CD8-positive, alpha-beta memory T cell (primary cell): ENCODE measurements around the gene RETREG1. TPM values are rescaled to one million over a fixed set of nuclear protein-coding genes. Genes with fewer than 3 reads are reported as not detected.

ENCODE experiments used
- CTCF ChIA-PET: fragments of 350-600 bp; sonication (Branson Sonifier 250); formaldehyde crosslinking; loops from one replicate; lab custom pipeline; 2021; ENCODE audit warnings: antibody characterized with exemption; lab: Charles Lee
- POLR2A ChIA-PET: fragments of 350-600 bp; sonication (Branson Sonifier 250); formaldehyde crosslinking; loops from one replicate; lab custom pipeline; 2021; ENCODE audit warnings: antibody characterized with exemption; lab: Charles Lee
- DNase-seq, 5 donors: peaks; one replicate each; pipeline versions ENCODE4 v3.0.0 to v3.0.0-alpha.2; 2020 to 2022; ENCODE audit warnings: mixed read lengths in 1 of 5
- H3K27ac ChIP-seq: one replicate; pipeline ENCODE4 v1.7.0; 2013; ENCODE audit warnings: low read depth, mild to moderate bottlenecking, low read length, moderate library complexity
- H3K27me3 ChIP-seq: 2 replicates; pipeline ENCODE4 v1.7.0; 2013; ENCODE audit warnings: low read length, mild to moderate bottlenecking; ENCODE audit not compliant: insufficient read depth, poor library complexity, severe bottlenecking
- H3K36me3 ChIP-seq: 2 replicates; pipeline ENCODE4 v1.7.0; 2013; ENCODE audit warnings: mild to moderate bottlenecking, low read length, moderate library complexity; ENCODE audit not compliant: insufficient read depth
- H3K4me1 ChIP-seq: 2 replicates; pipeline ENCODE4 v1.7.0; 2013; ENCODE audit warnings: mild to moderate bottlenecking, low read length, moderate library complexity; ENCODE audit not compliant: insufficient read depth
- H3K4me3 ChIP-seq: 2 replicates; pipeline ENCODE4 v1.7.0; 2013; ENCODE audit warnings: mild to moderate bottlenecking, low read length
- H3K9me3 ChIP-seq: 2 replicates; pipeline ENCODE4 v1.7.0; 2013; ENCODE audit warnings: mild to moderate bottlenecking, low read length
- H3K27ac Mint-ChIP-seq, 8 donors: one replicate each; pipeline ENCODE4 v1.8.0; 2020 to 2021; ENCODE audit warnings: mixed read lengths in 8 of 8, mild to moderate bottlenecking in 6 of 8, inconsistent platforms in 3 of 8, moderate library complexity in 3 of 8
- H3K27me3 Mint-ChIP-seq, 2 donors: one replicate each; pipeline ENCODE4 v1.8.0; 2020 to 2021; ENCODE audit warnings: mixed read lengths in 2 of 2, mild to moderate bottlenecking in 1 of 2, moderate library complexity in 1 of 2
- H3K36me3 Mint-ChIP-seq, 3 donors: one replicate each; pipeline ENCODE4 v1.8.0; 2020 to 2021; ENCODE audit warnings: mixed read lengths in 3 of 3, inconsistent platforms in 1 of 3, mild to moderate bottlenecking in 1 of 3
- H3K4me1 Mint-ChIP-seq, 3 donors: one replicate each; pipeline ENCODE4 v1.8.0; 2020 to 2021; ENCODE audit warnings: mixed read lengths in 3 of 3, inconsistent platforms in 1 of 3, mild to moderate bottlenecking in 1 of 3
- H3K4me3 Mint-ChIP-seq, 7 donors: one replicate each; pipeline ENCODE4 v1.8.0; 2020 to 2021; ENCODE audit warnings: mixed read lengths in 7 of 7, mild to moderate bottlenecking in 6 of 7, moderate library complexity in 4 of 7, inconsistent platforms in 2 of 7
- H3K9me3 Mint-ChIP-seq, 5 donors: one replicate each; pipeline ENCODE4 v1.8.0; 2020 to 2022; ENCODE audit warnings: mixed read lengths in 5 of 5, mild to moderate bottlenecking in 3 of 5, moderate library complexity in 2 of 5, inconsistent platforms in 1 of 5
- polyA plus RNA-seq: library from polyadenylated mRNA; unstranded; fragments of 300-500 nt; fragmentation: Illumina TruSeq; gene quantifications from one replicate; pipeline ENCODE4 v1.2.3, GENCODE V29; 2021
- total RNA-seq, 2 experiments: library from RNA; stranded (reverse); gene quantifications; one replicate each; pipeline ENCODE4 v1.2.3, GENCODE V29; 2021

Gene RETREG1
- total RNA-seq (10 to 100 TPM; 11.4 to 12.1 TPM), polyA plus RNA-seq (48.1 TPM)

GRCh38 chr5:16616536-16617273 is at the start of gene RETREG1:
Gene RETREG1 (minus strand): TSS chr5:16616997. CDS start chr5:16616971, 26 bp downstream.
- Mint-ChIP-seq H3K27me3 (no peaks in the 10 kb centered on the region), H3K9me3 (no peaks in the 10 kb centered on the region), H3K4me3 (peak within 1 kb of the TSS in 6 of 7 donors; percentile 90 to 96 (median 94)), H3K27ac (peak within 1 kb of the TSS; percentile 87 to 98 (median 95)), H3K4me1 (peaks cover 36 to 40% (median 38%) of the 10 kb centered on the region in 3 donors), H3K36me3 (peaks cover 0 to 15% (median 2%) of the 10 kb centered on the region in 3 donors)
- POLR2A ChIA-PET: interaction anchor here (1.2 to 2.8 kb wide), 5 partner anchors 10 to 161 kb away, joined by 3 to 12 read pairs (median 5); no protein-coding TSS in a partner anchor
- CTCF ChIA-PET: interaction anchor here (1.2 to 2.2 kb wide), 2 partner anchors 50 to 154 kb away, joined by 3 to 10 read pairs; no protein-coding TSS in a partner anchor
- Histone ChIP-seq H3K4me1 (peaks cover 35% of the 10 kb centered on the region), H3K9me3 (no peaks in the 10 kb centered on the region), H3K27ac (peak within 1 kb of the TSS; percentile 82), H3K27me3 (no peaks in the 10 kb centered on the region), H3K4me3 (peak within 1 kb of the TSS; percentile 66), H3K36me3 (no peaks in the 10 kb centered on the region)
- DNase-seq: peak; percentile 65 to 93 (median 85)

GRCh38 chr5:16666130-16666882 is 49.5 kb upstream of the RETREG1 start:
- no peaks in the 10 kb centered on the region for H3K9me3 Mint-ChIP-seq
- Histone ChIP-seq H3K27ac (no peak overlapping the region), H3K4me1 (no peaks in the 10 kb centered on the region), H3K36me3 (no peaks in the 10 kb centered on the region), H3K4me3 (no peak overlapping the region), H3K9me3 (no peaks in the 10 kb centered on the region), H3K27me3 (no peaks in the 10 kb centered on the region)
- H3K4me1 Mint-ChIP-seq: no peaks in the 10 kb centered on the region
- H3K4me3 Mint-ChIP-seq: peak overlapping the region in 1 of 7 donors; percentile 47
- ChIA-PET CTCF (interaction anchor here (0.6 to 3.1 kb wide), 14 partner anchors 9 to 211 kb away, joined by 3 to 13 read pairs (median 4); partner anchors contain the start of gene RETREG1), POLR2A (no interaction called here)
- H3K27ac Mint-ChIP-seq: peak overlapping the region in 1 of 8 donors; percentile 46
- H3K27me3 Mint-ChIP-seq: peaks cover 2 to 3% of the 10 kb centered on the region in 2 donors
- DNase-seq: peak in 1 of 5 donors; percentile 17
- no peaks in the 10 kb centered on the region for H3K36me3 Mint-ChIP-seq

GRCh38 chr5:16665601-16666000 is 48.8 kb upstream of the RETREG1 start:
- H3K27me3 ChIP-seq: no peaks in the 10 kb centered on the region
- Mint-ChIP-seq H3K36me3 (no peaks in the 10 kb centered on the region), H3K4me1 (no peaks in the 10 kb centered on the region), H3K27ac (no peak overlapping the region), H3K27me3 (peaks cover 2 to 3% of the 10 kb centered on the region in 2 donors), H3K4me3 (no peak overlapping the region), H3K9me3 (peaks cover 0 to 3% (median 0%) of the 10 kb centered on the region in 5 donors)
- H3K27ac ChIP-seq: no peak overlapping the region
- CTCF ChIA-PET: interaction anchor here (1.9 to 3.1 kb wide), 4 partner anchors 8 to 210 kb away, joined by 8 to 13 read pairs (median 10); partner anchors contain the start of gene RETREG1
- no peaks in the 10 kb centered on the region for H3K36me3 ChIP-seq
- POLR2A ChIA-PET: no interaction called here
- H3K9me3 ChIP-seq: no peaks in the 10 kb centered on the region
- no peak overlapping the region for H3K4me3 ChIP-seq
- H3K4me1 ChIP-seq: no peaks in the 10 kb centered on the region
- no peak for DNase-seq

- H3K4me1 ChIP-seq: no peaks in the 10 kb centered on the region
- no peak overlapping the region for H3K4me3 ChIP-seq
- no peaks in the 10 kb centered on the region for H3K36me3 ChIP-seq
- H3K4me1 Mint-ChIP-seq: no peaks in the 10 kb centered on the region
- no peak overlapping the region for H3K27ac ChIP-seq
- no peaks in the 10 kb centered on the region for H3K27me3 ChIP-seq
- H3K9me3 ChIP-seq: no peaks in the 10 kb centered on the region
- ChIA-PET CTCF (no interaction called here), POLR2A (no interaction called here)
- no peak overlapping the region for H3K4me3 Mint-ChIP-seq
- H3K27me3 Mint-ChIP-seq: peaks cover 0 to 2% of the 10 kb centered on the region in 2 donors
- peaks cover 0 to 3% (median 0%) of the 10 kb centered on the region in 5 donors for H3K9me3 Mint-ChIP-seq
- no peak overlapping the region for H3K27ac Mint-ChIP-seq
- DNase-seq: no peak
- H3K36me3 Mint-ChIP-seq: no peaks in the 10 kb centered on the region
These were observed 47.6 kb upstream of the RETREG1 start for GRCh38 chr5:16664368-16664767.

- H3K4me3 Mint-ChIP-seq: no peak overlapping the region
- H3K9me3 Mint-ChIP-seq: peaks cover 0 to 3% (median 0%) of the 10 kb centered on the region in 5 donors
- H3K27me3 ChIP-seq: no peaks in the 10 kb centered on the region
- H3K36me3 ChIP-seq: no peaks in the 10 kb centered on the region
- ChIA-PET CTCF (no interaction called here), POLR2A (no interaction called here)
- H3K27me3 Mint-ChIP-seq: peaks cover 0 to 2% of the 10 kb centered on the region in 2 donors
- H3K4me1 ChIP-seq: no peaks in the 10 kb centered on the region
- DNase-seq: no peak
- no peak overlapping the region for H3K4me3 ChIP-seq
- H3K36me3 Mint-ChIP-seq: no peaks in the 10 kb centered on the region
- no peaks in the 10 kb centered on the region for H3K9me3 ChIP-seq
- no peaks in the 10 kb centered on the region for H3K4me1 Mint-ChIP-seq
- no peak overlapping the region for H3K27ac ChIP-seq
- H3K27ac Mint-ChIP-seq: no peak overlapping the region
These were observed 47.0 kb upstream of the RETREG1 start for GRCh38 chr5:16663840-16664239.

- ChIA-PET CTCF (interaction anchor here (0.6 kb wide), 1 partner anchor 11 kb away, joined by 3 read pairs; no protein-coding TSS in a partner anchor), POLR2A (no interaction called here)
- H3K4me1 Mint-ChIP-seq: no peaks in the 10 kb centered on the region
- no peak overlapping the region for H3K4me3 Mint-ChIP-seq
- Histone ChIP-seq H3K9me3 (no peaks in the 10 kb centered on the region), H3K4me3 (no peak overlapping the region), H3K27me3 (no peaks in the 10 kb centered on the region), H3K4me1 (no peaks in the 10 kb centered on the region), H3K27ac (no peak overlapping the region), H3K36me3 (no peaks in the 10 kb centered on the region)
- H3K27ac Mint-ChIP-seq: no peak overlapping the region
- H3K27me3 Mint-ChIP-seq: peaks cover 0 to 4% of the 10 kb centered on the region in 2 donors
- H3K9me3 Mint-ChIP-seq: peaks cover 0 to 4% (median 0%) of the 10 kb centered on the region in 5 donors
- H3K36me3 Mint-ChIP-seq: no peaks in the 10 kb centered on the region
- no peak for DNase-seq
These were observed 44.9 kb upstream of the RETREG1 start for GRCh38 chr5:16661713-16662112.

GRCh38 chr5:16660982-16661381 is 44.2 kb upstream of the RETREG1 start:
- H3K27ac Mint-ChIP-seq: peak overlapping the region in 1 of 8 donors; percentile 81
- H3K4me3 Mint-ChIP-seq: no peak overlapping the region
- peaks cover 0 to 4% (median 0%) of the 10 kb centered on the region in 5 donors for H3K9me3 Mint-ChIP-seq
- Histone ChIP-seq H3K4me3 (no peak overlapping the region), H3K9me3 (no peaks in the 10 kb centered on the region), H3K36me3 (no peaks in the 10 kb centered on the region), H3K27me3 (no peaks in the 10 kb centered on the region), H3K27ac (no peak overlapping the region), H3K4me1 (no peaks in the 10 kb centered on the region)
- H3K4me1 Mint-ChIP-seq: no peaks in the 10 kb centered on the region
- DNase-seq: no peak
- H3K27me3 Mint-ChIP-seq: peaks cover 0 to 4% of the 10 kb centered on the region in 2 donors
- CTCF ChIA-PET: no interaction called here
- H3K36me3 Mint-ChIP-seq: no peaks in the 10 kb centered on the region
- POLR2A ChIA-PET: no interaction called here
